GM19239 (cell line): ENCODE data around the gene CFAP157.
A peak's percentile ranks its signal among the peaks of the same experiment; 100 is the strongest.

Source experiments
- DNase-seq: peaks from one replicate; pipeline ENCODE4 v3.0.0; 2011; ENCODE audit warnings: low spot score; ENCODE audit not compliant: insufficient read length
- FAIRE-seq: peaks from 2 replicates; lab custom pipeline; 2011; peaks lifted over from hg19 to GRCh38; lab: Jason Lieb, UNC

Gene CFAP157

GRCh38 chr9:127732444-127732843, 25.7 kb downstream of the CFAP157 start:
- DNase-seq (no peak), FAIRE-seq (no peak)

- FAIRE-seq: no peak
- DNase-seq: no peak
Observed at GRCh38 chr9:127733614-127734013, 26.8 kb downstream of the CFAP157 start.

- DNase-seq: no peak
Observed at GRCh38 chr9:127734247-127734746, 27.5 kb downstream of the CFAP157 start.

GRCh38 chr9:127734747-127735529, 28.1 kb downstream of the CFAP157 start, which contains the start of gene TOR2A:
TSS of gene TOR2A (minus strand) at chr9:127735294. CDS start at chr9:127735270, 24 bp downstream.
- FAIRE-seq (peak; percentile 99), DNase-seq (peak; percentile 99)

More at GRCh38 chr9:127734247-127734746, 27.5 kb downstream of the CFAP157 start:
- FAIRE-seq: no peak

- FAIRE-seq (no peak), DNase-seq (no peak)
Observed at GRCh38 chr9:127735530-127736185, 28.9 kb downstream of the CFAP157 start.

GRCh38 chr9:127738666-127739065, 31.9 kb downstream of the CFAP157 start:
- no peak for FAIRE-seq
- no peak for DNase-seq

- DNase-seq: no peak
- FAIRE-seq: no peak
Observed at GRCh38 chr9:127739614-127740330, 33.0 kb downstream of the CFAP157 start.

- no peak for DNase-seq
- FAIRE-seq: no peak
Observed at GRCh38 chr9:127741831-127742434, 35.1 kb downstream of the CFAP157 start.

- no peak for FAIRE-seq
- DNase-seq: no peak
Observed at GRCh38 chr9:127742435-127743088, 35.8 kb downstream of the CFAP157 start.

GRCh38 chr9:127744398-127745110, 37.8 kb downstream of the CFAP157 start:
- DNase-seq (no peak), FAIRE-seq (no peak)

GRCh38 chr9:127746959-127747569, 40.3 kb downstream of the CFAP157 start:
- no peak for DNase-seq
- FAIRE-seq: no peak

GRCh38 chr9:127749090-127749787, 42.5 kb downstream of the CFAP157 start:
- DNase-seq (no peak), FAIRE-seq (no peak)

- FAIRE-seq (no peak), DNase-seq (no peak)
Observed at GRCh38 chr9:127751269-127752054, 44.7 kb downstream of the CFAP157 start.

GRCh38 chr9:127753148-127753547, 46.4 kb downstream of the CFAP157 start:
- no peak for DNase-seq
- no peak for FAIRE-seq

- no peak for DNase-seq
- no peak for FAIRE-seq
Observed at GRCh38 chr9:127753622-127754021, 46.8 kb downstream of the CFAP157 start.

- DNase-seq (no peak), FAIRE-seq (no peak)
Observed at GRCh38 chr9:127754099-127755060, 47.6 kb downstream of the CFAP157 start.
